Muscle layer of duodenum (tissue), 2 donors: ENCODE data around the gene ERICH6B.

ENCODE experiments used
- H3K27ac ChIP-seq: one replicate; pipeline ENCODE4 v1.7.0; 2013; ENCODE audit warnings: mild to moderate bottlenecking, low read length
- H3K27me3 ChIP-seq: one replicate; pipeline ENCODE4 v1.7.0; 2013; ENCODE audit warnings: low read depth, mild to moderate bottlenecking, control low read depth, low read length
- H3K36me3 ChIP-seq, 2 donors: one replicate each; pipeline ENCODE4 v1.7.0; 2013; ENCODE audit warnings: low read length in 2 of 2, control low read depth in 1 of 2, mild to moderate bottlenecking in 1 of 2; ENCODE audit not compliant: insufficient read depth in 2 of 2, control insufficient read depth in 1 of 2
- H3K4me1 ChIP-seq, 2 donors: one replicate each; pipeline ENCODE4 v1.7.0; 2013; ENCODE audit warnings: low read length in 2 of 2, mild to moderate bottlenecking in 2 of 2, control low read depth in 1 of 2, moderate library complexity in 1 of 2; ENCODE audit not compliant: insufficient read depth in 2 of 2, control insufficient read depth in 1 of 2
- H3K4me3 ChIP-seq, 2 donors: one replicate each; pipeline ENCODE4 v1.7.0; 2013; ENCODE audit warnings: low read length in 2 of 2, low read depth in 1 of 2, mild to moderate bottlenecking in 1 of 2
- H3K9me3 ChIP-seq, 2 donors: one replicate each; pipeline ENCODE4 v1.7.0; 2013; ENCODE audit warnings: low read length in 2 of 2, control low read depth in 1 of 2, mild to moderate bottlenecking in 1 of 2; ENCODE audit not compliant: control insufficient read depth in 1 of 2
- donor health status: healthy.

The ERICH6B gene

GRCh38 chr13:45575146-45575829 is 40.3 kb downstream of the ERICH6B start:
- no peaks in the 10 kb centered on the region for H3K4me1 ChIP-seq
- no peaks in the 10 kb centered on the region for H3K9me3 ChIP-seq
- H3K27me3 ChIP-seq: no peaks in the 10 kb centered on the region
- H3K4me3 ChIP-seq: no peak overlapping the region
- no peaks in the 10 kb centered on the region for H3K36me3 ChIP-seq
- no peak overlapping the region for H3K27ac ChIP-seq

GRCh38 chr13:45565331-45565730 is 50.2 kb downstream of the ERICH6B start:
- Histone ChIP-seq H3K27me3 (no peaks in the 10 kb centered on the region), H3K9me3 (no peaks in the 10 kb centered on the region), H3K27ac (no peak overlapping the region), H3K36me3 (no peaks in the 10 kb centered on the region), H3K4me3 (no peak overlapping the region), H3K4me1 (no peaks in the 10 kb centered on the region)

- no peaks in the 10 kb centered on the region for H3K36me3 ChIP-seq
- H3K27ac ChIP-seq: no peak overlapping the region
- H3K9me3 ChIP-seq: no peaks in the 10 kb centered on the region
- H3K4me1 ChIP-seq: no peaks in the 10 kb centered on the region
- H3K27me3 ChIP-seq: no peaks in the 10 kb centered on the region
- no peak overlapping the region for H3K4me3 ChIP-seq
Observed at GRCh38 chr13:45564133-45564776, 51.3 kb downstream of the ERICH6B start.

- no peaks in the 10 kb centered on the region for H3K27me3 ChIP-seq
- no peak overlapping the region for H3K4me3 ChIP-seq
- H3K27ac ChIP-seq: no peak overlapping the region
- H3K4me1 ChIP-seq: no peaks in the 10 kb centered on the region
- no peaks in the 10 kb centered on the region for H3K36me3 ChIP-seq
- no peaks in the 10 kb centered on the region for H3K9me3 ChIP-seq
Observed at GRCh38 chr13:45554604-45555109, 60.9 kb downstream of the ERICH6B start.

- Histone ChIP-seq H3K27ac (no peak overlapping the region), H3K27me3 (no peaks in the 10 kb centered on the region), H3K4me3 (no peak overlapping the region), H3K9me3 (no peaks in the 10 kb centered on the region), H3K4me1 (no peaks in the 10 kb centered on the region), H3K36me3 (no peaks in the 10 kb centered on the region)
Observed at GRCh38 chr13:45548281-45548680, 67.3 kb downstream of the ERICH6B start.

- no peak overlapping the region for H3K27ac ChIP-seq
- H3K4me3 ChIP-seq: no peak overlapping the region
- H3K36me3 ChIP-seq: no peaks in the 10 kb centered on the region
- H3K27me3 ChIP-seq: no peaks in the 10 kb centered on the region
- no peaks in the 10 kb centered on the region for H3K9me3 ChIP-seq
- H3K4me1 ChIP-seq: no peaks in the 10 kb centered on the region
Observed at GRCh38 chr13:45546410-45546765, 69.2 kb downstream of the ERICH6B start.

- no peak overlapping the region for H3K27ac ChIP-seq
- no peaks in the 10 kb centered on the region for H3K36me3 ChIP-seq
- no peak overlapping the region for H3K4me3 ChIP-seq
- no peaks in the 10 kb centered on the region for H3K9me3 ChIP-seq
- H3K27me3 ChIP-seq: no peaks in the 10 kb centered on the region
- H3K4me1 ChIP-seq: no peaks in the 10 kb centered on the region
Observed at GRCh38 chr13:45545686-45546409, 69.7 kb downstream of the ERICH6B start.

GRCh38 chr13:45544520-45544919 is 71.0 kb downstream of the ERICH6B start:
- H3K4me1 ChIP-seq: no peaks in the 10 kb centered on the region
- no peaks in the 10 kb centered on the region for H3K27me3 ChIP-seq
- no peak overlapping the region for H3K27ac ChIP-seq
- H3K9me3 ChIP-seq: no peaks in the 10 kb centered on the region
- no peak overlapping the region for H3K4me3 ChIP-seq
- H3K36me3 ChIP-seq: no peaks in the 10 kb centered on the region

GRCh38 chr13:45542878-45543277 is 72.7 kb downstream of the ERICH6B start:
- H3K27ac ChIP-seq: no peak overlapping the region
- H3K36me3 ChIP-seq: peaks cover 0 to 5% of the 10 kb centered on the region in 2 donors
- no peaks in the 10 kb centered on the region for H3K9me3 ChIP-seq

GRCh38 chr13:45542391-45542790 is 73.1 kb downstream of the ERICH6B start:
- Histone ChIP-seq H3K9me3 (no peaks in the 10 kb centered on the region), H3K27me3 (no peaks in the 10 kb centered on the region), H3K4me1 (no peaks in the 10 kb centered on the region), H3K36me3 (peaks cover 2 to 5% of the 10 kb centered on the region in 2 donors), H3K27ac (no peak overlapping the region), H3K4me3 (no peak overlapping the region)

More at GRCh38 chr13:45542878-45543277, 72.7 kb downstream of the ERICH6B start:
- no peaks in the 10 kb centered on the region for H3K27me3 ChIP-seq
- no peak overlapping the region for H3K4me3 ChIP-seq
- H3K4me1 ChIP-seq: no peaks in the 10 kb centered on the region

GRCh38 chr13:45541806-45542205 is 73.7 kb downstream of the ERICH6B start:
- Histone ChIP-seq H3K27ac (no peak overlapping the region), H3K27me3 (no peaks in the 10 kb centered on the region)

More at GRCh38 chr13:45541806-45542205, 73.7 kb downstream of the ERICH6B start:
- H3K36me3 ChIP-seq: peaks cover 3 to 5% of the 10 kb centered on the region in 2 donors
- no peaks in the 10 kb centered on the region for H3K9me3 ChIP-seq
- no peak overlapping the region for H3K4me3 ChIP-seq
- H3K4me1 ChIP-seq: no peaks in the 10 kb centered on the region
